Smooth muscle cell (in vitro differentiated cells): Measurements from ENCODE around the gene TCERG1. TPM values are rescaled to one million over a fixed set of nuclear protein-coding genes. Genes with fewer than 3 reads are reported as not detected.

Source experiments
- DNase-seq: peaks from one replicate; lab custom pipeline; 2025; ENCODE audit not compliant: unreplicated experiment; lab: John Stamatoyannopoulos, UW
- H2AFZ ChIP-seq: fragments of 200-600 bp; sonication (generic); 2 replicates; pipeline ENCODE4 v1.6.0; 2016; ENCODE audit warnings: antibody characterized with exemption, low read depth, mild to moderate bottlenecking
- H3F3A ChIP-seq: fragments of 200-600 bp; sonication (generic); 2 replicates; pipeline ENCODE4 v1.6.0; 2017; ENCODE audit warnings: antibody characterized with exemption, low read depth
- H3K27ac ChIP-seq: fragments of 200-600 bp; sonication (generic); 2 replicates; pipeline ENCODE4 v1.5.1; 2016; ENCODE audit warnings: low read depth, mild to moderate bottlenecking
- H3K27me3 ChIP-seq: fragments of 200-600 bp; sonication (generic); 2 replicates; pipeline ENCODE4 v1.6.1; 2016; ENCODE audit warnings: low read depth, mild to moderate bottlenecking
- H3K36me3 ChIP-seq: fragments of 200-600 bp; sonication (generic); 2 replicates; pipeline ENCODE4 v1.5.1; 2016; ENCODE audit warnings: low read depth
- H3K4me1 ChIP-seq: fragments of 200-600 bp; sonication (generic); 2 replicates; pipeline ENCODE4 v1.5.1; 2016; ENCODE audit warnings: low read depth
- H3K4me2 ChIP-seq: fragments of 200-600 bp; sonication (generic); 2 replicates; pipeline ENCODE4 v1.6.0; 2016; ENCODE audit warnings: mild to moderate bottlenecking
- H3K4me3 ChIP-seq: fragments of 200-600 bp; sonication (generic); 2 replicates; pipeline ENCODE4 v1.5.1; 2016; ENCODE audit warnings: mild to moderate bottlenecking
- H3K79me2 ChIP-seq: fragments of 200-600 bp; sonication (generic); 2 replicates; pipeline ENCODE4 v1.6.0; 2016; ENCODE audit warnings: low read depth, mild to moderate bottlenecking
- H3K9ac ChIP-seq: fragments of 200-600 bp; sonication (generic); 2 replicates; pipeline ENCODE4 v1.6.0; 2016; ENCODE audit warnings: low read depth
- H3K9me3 ChIP-seq: fragments of 200-600 bp; sonication (generic); replicated peaks from 2 replicates; pipeline ENCODE4 v1.5.1; 2016; ENCODE audit warnings: low read depth
- H4K20me1 ChIP-seq: fragments of 200-600 bp; sonication (generic); 2 replicates; pipeline ENCODE4 v1.6.0; 2016; ENCODE audit warnings: low read depth
- CTCF ChIP-seq: fragments of 200-600 bp; sonication (generic); IDR thresholded peaks from 2 replicates; pipeline ENCODE4 v1.5.1; 2017; ENCODE audit warnings: borderline replicate concordance, mild to moderate bottlenecking, antibody characterized with exemption; ENCODE audit not compliant: insufficient read depth, poor library complexity, severe bottlenecking
- WGBS: methylation state at CpG from one replicate; pipeline ENCODE4 v1.1.7; 2016; ENCODE audit warnings: low lambda C conversion rate; 5-methylcytosine and 5-hydroxymethylcytosine counted together
- polyA plus RNA-seq: library from polyadenylated mRNA; unstranded; fragments of >200 nt; fragmentation: Nextera tagmentation; extraction: Ambion mirVana; gene quantifications from 2 replicates; pipeline ENCODE4 v1.2.1, GENCODE V29; 2016
- total RNA-seq: library from RNA; depleted of rRNA; stranded (reverse); fragments of >200 nt; gene quantifications from 2 replicates; pipeline ENCODE4 v1.2.3, GENCODE V29; 2014

Gene TCERG1
- total and polyA plus RNA-seq, 2 experiments from 2014 or later: 48.8 to 87.5 TPM

GRCh38 chr5:146527785-146528184 lies 80.7 kb downstream of the TCERG1 start:
- no peaks in the 10 kb centered on the region for H4K20me1 ChIP-seq
- no peak for TF ChIP-seq CTCF
- H3K79me2 ChIP-seq: no peaks in the 10 kb centered on the region
- H3K4me3 ChIP-seq: no peak overlapping the region
- no peak overlapping the region for H3K4me2 ChIP-seq
- no peaks in the 10 kb centered on the region for H3K36me3 ChIP-seq
- no peak overlapping the region for H3K9ac ChIP-seq
- no peaks in the 10 kb centered on the region for H3F3A ChIP-seq
- 90% methylated on average over 3 of the region's 3 CpGs for WGBS
- no peak for DNase-seq
- H3K27ac ChIP-seq: no peak overlapping the region
- H3K9me3 ChIP-seq: no peaks in the 10 kb centered on the region
- H3K27me3 ChIP-seq: peaks cover 6% of the 10 kb centered on the region
- H2AFZ ChIP-seq: no peak overlapping the region
- no peaks in the 10 kb centered on the region for H3K4me1 ChIP-seq

GRCh38 chr5:146528236-146528635 lies 81.1 kb downstream of the TCERG1 start:
- no peak for DNase-seq
- H3K36me3 ChIP-seq: no peaks in the 10 kb centered on the region
- no peaks in the 10 kb centered on the region for H3K79me2 ChIP-seq
- no peaks in the 10 kb centered on the region for H3K4me1 ChIP-seq
- no peak overlapping the region for H3K4me3 ChIP-seq
- no peaks in the 10 kb centered on the region for H3F3A ChIP-seq
- no peak overlapping the region for H3K9ac ChIP-seq
- no peak overlapping the region for H3K4me2 ChIP-seq
- H4K20me1 ChIP-seq: no peaks in the 10 kb centered on the region
- no peak overlapping the region for H3K27ac ChIP-seq
- H2AFZ ChIP-seq: no peak overlapping the region
- no peaks in the 10 kb centered on the region for H3K9me3 ChIP-seq
- 77% methylated on average over 4 of the region's 4 CpGs for WGBS
- TF ChIP-seq CTCF: no peak
- H3K27me3 ChIP-seq: peaks cover 6% of the 10 kb centered on the region

- WGBS: 94% methylated on average over 2 of the region's 2 CpGs
Observed at GRCh38 chr5:146529984-146530383, 82.9 kb downstream of the TCERG1 start.

More at GRCh38 chr5:146529984-146530383, 82.9 kb downstream of the TCERG1 start:
- no peaks in the 10 kb centered on the region for H3K9me3 ChIP-seq
- DNase-seq: no peak
- H3K4me3 ChIP-seq: no peak overlapping the region
- H2AFZ ChIP-seq: no peak overlapping the region
- no peak overlapping the region for H3K9ac ChIP-seq
- no peak overlapping the region for H3K27ac ChIP-seq
- no peaks in the 10 kb centered on the region for H3F3A ChIP-seq
- TF ChIP-seq CTCF: no peak
- H3K36me3 ChIP-seq: no peaks in the 10 kb centered on the region
- no peaks in the 10 kb centered on the region for H3K79me2 ChIP-seq
- H3K27me3 ChIP-seq: no peaks in the 10 kb centered on the region
- H3K4me1 ChIP-seq: no peaks in the 10 kb centered on the region
- H3K4me2 ChIP-seq: no peak overlapping the region
- no peaks in the 10 kb centered on the region for H4K20me1 ChIP-seq
